GM12892 (cell line): ENCODE measurements around the gene ARHGAP26.

Experiments used
- POLR2A ChIP-seq: IDR thresholded peaks from 2 replicates; pipeline ENCODE4 v1.6.1; 2011; ENCODE audit warnings: low read depth, low read length, control low read depth
- TAF1 ChIP-seq: IDR thresholded peaks from 2 replicates; pipeline ENCODE4 v1.6.1; 2011; ENCODE audit warnings: low read depth, mild to moderate bottlenecking, control low read depth, low read length, borderline replicate concordance

DNA sequence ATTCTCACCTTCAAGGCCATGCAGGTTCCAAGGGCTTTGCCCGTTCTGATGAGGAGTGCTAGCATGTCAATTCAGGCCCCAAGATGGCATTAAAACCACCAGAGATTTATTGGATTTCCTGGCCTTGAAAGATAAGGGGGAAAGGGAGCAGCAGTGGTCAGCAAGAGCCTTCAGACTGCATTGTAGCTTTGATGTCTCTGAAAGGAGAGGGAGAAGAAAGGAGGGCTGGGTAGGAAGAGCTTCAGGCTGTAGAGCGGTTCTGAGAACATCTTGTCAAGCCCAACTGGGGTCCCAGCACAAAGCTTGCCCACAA, 42.5 kb upstream of the ARHGAP26 start:
- TF ChIP-seq POLR2A (no peak), TAF1 (no peak)
